Measurements from ENCODE around the gene RELN. TPM values are rescaled to one million over a fixed set of nuclear protein-coding genes. Genes with fewer than 3 reads are reported as not detected.

The RELN gene
- polyA plus RNA-seq, 1 donor (not counting 4 experiments of a cell fraction or from before 2014, with no cell fraction given), result not detected

- no peak for FAIRE-seq
These were observed 59.6 kb downstream of the RELN start for GRCh38 chr7:103929901-103930311.

GRCh38 chr7:103928581-103928980 lies 60.9 kb downstream of the RELN start:
- Histone ChIP-seq H3K9me3 (ENCODE audit: control insufficient read depth, low read depth, low read length) (no peaks in the 10 kb centered on the region), H3K4me3 (ENCODE audit: control insufficient read depth in 2 of 3, extremely low read depth in 1 of 3, insufficient read depth in 2 of 3, low read depth in 1 of 3, low read length in 3 of 3) (no peak overlapping the region), H2AFZ (ENCODE audit: control insufficient read depth, low read length) (no peak overlapping the region), H3K4me1 (ENCODE audit: control insufficient read depth, extremely low read depth, insufficient read depth, low read length) (no peaks in the 10 kb centered on the region), H3K9me1 (ENCODE audit: control insufficient read depth, extremely low read depth, insufficient read depth, low read length) (no peaks in the 10 kb centered on the region), H3K27ac (ENCODE audit: control insufficient read depth, insufficient read depth, low read length) (no peak overlapping the region), H4K20me1 (ENCODE audit: control insufficient read depth, extremely low read depth, insufficient read depth, low read length) (no peaks in the 10 kb centered on the region), H3K27me3 (ENCODE audit: control insufficient read depth, extremely low read depth, insufficient read depth, low read length) (no peaks in the 10 kb centered on the region), H3K9ac (ENCODE audit: control insufficient read depth, extremely low read depth, insufficient read depth, low read length) (no peak overlapping the region), H3K4me2 (ENCODE audit: control insufficient read depth, extremely low read depth, insufficient read depth, low read depth, low read length) (no peak overlapping the region), H3K79me2 (ENCODE audit: control insufficient read depth, insufficient read depth, low read length) (no peaks in the 10 kb centered on the region), H3K36me3 (ENCODE audit: control insufficient read depth in 2 of 2, extremely low read depth in 1 of 2, insufficient read depth in 2 of 2, low read length in 2 of 2) (no peaks in the 10 kb centered on the region)
- no peak for DNase-seq (ENCODE audit: low read depth, low spot score)
- no peak for FAIRE-seq
- dilution Hi-C loops (cut with MboI; ENCODE audit: extremely low pct_ligation_motif_present, low sequenced_read_pairs), result no loop called here
- no peak for TF ChIP-seq EZH2 (IDR thresholded peaks at IDR 0.05; ENCODE audit: low read length)
- no peak for TF ChIP-seq CTCF (optimal IDR thresholded peaks at IDR 0.05 in 1 of 3, IDR thresholded peaks at IDR 0.05 in 1 of 3, conservative IDR thresholded peaks at IDR 0.05 in 1 of 3; ENCODE audit: extremely low read depth in 1 of 3, insufficient read depth in 2 of 3, low read length in 3 of 3)

More at GRCh38 chr7:103929901-103930311, 59.6 kb downstream of the RELN start:
- H3K4me2 ChIP-seq (ENCODE audit: control insufficient read depth, extremely low read depth, insufficient read depth, low read depth, low read length), result no peak overlapping the region
- H4K20me1 ChIP-seq (ENCODE audit: control insufficient read depth, extremely low read depth, insufficient read depth, low read length), result no peaks in the 10 kb centered on the region
- TF ChIP-seq CTCF (optimal IDR thresholded peaks at IDR 0.05 in 1 of 3, IDR thresholded peaks at IDR 0.05 in 1 of 3, conservative IDR thresholded peaks at IDR 0.05 in 1 of 3; ENCODE audit: extremely low read depth in 1 of 3, insufficient read depth in 2 of 3, low read length in 3 of 3) (no peak), EZH2 (IDR thresholded peaks at IDR 0.05; ENCODE audit: low read length) (no peak)
- no peak overlapping the region for H2AFZ ChIP-seq (ENCODE audit: control insufficient read depth, low read length)
- no peaks in the 10 kb centered on the region for H3K9me1 ChIP-seq (ENCODE audit: control insufficient read depth, extremely low read depth, insufficient read depth, low read length)
- no peaks in the 10 kb centered on the region for H3K4me1 ChIP-seq (ENCODE audit: control insufficient read depth, extremely low read depth, insufficient read depth, low read length)
- no peak overlapping the region for H3K4me3 ChIP-seq (ENCODE audit: control insufficient read depth in 2 of 3, extremely low read depth in 1 of 3, insufficient read depth in 2 of 3, low read depth in 1 of 3, low read length in 3 of 3)
- H3K9me3 ChIP-seq (ENCODE audit: control insufficient read depth, low read depth, low read length), result no peaks in the 10 kb centered on the region
- H3K27ac ChIP-seq (ENCODE audit: control insufficient read depth, insufficient read depth, low read length), result no peak overlapping the region
- no peak for DNase-seq (ENCODE audit: low read depth, low spot score)
- dilution Hi-C loops (cut with MboI; ENCODE audit: extremely low pct_ligation_motif_present, low sequenced_read_pairs), result no loop called here
- no peak overlapping the region for H3K9ac ChIP-seq (ENCODE audit: control insufficient read depth, extremely low read depth, insufficient read depth, low read length)
- no peaks in the 10 kb centered on the region for H3K79me2 ChIP-seq (ENCODE audit: control insufficient read depth, insufficient read depth, low read length)
- H3K27me3 ChIP-seq (ENCODE audit: control insufficient read depth, extremely low read depth, insufficient read depth, low read length), result no peaks in the 10 kb centered on the region
- H3K36me3 ChIP-seq (ENCODE audit: control insufficient read depth in 2 of 2, extremely low read depth in 1 of 2, insufficient read depth in 2 of 2, low read length in 2 of 2), result no peaks in the 10 kb centered on the region

Data from keratinocyte (primary cell).